ENCODE results near the gene DEUP1.
"Not testable (repeated sequence)": the region's sequence is repeated elsewhere in the genome, so short reads cannot be mapped to it uniquely, and the experiment has no call there.

Gene DEUP1

GRCh38 chr11:93411705-93412104, 81.2 kb downstream of the DEUP1 start:
- in situ Hi-C loops (cut with MboI; ENCODE audit: low pct_unique_long_range_greater_than_20kb, low sequenced_read_pairs, unreplicated experiment), result no loop called here
- TF ChIP-seq CTCF (IDR thresholded peaks at IDR 0.05; ENCODE audit: extremely low read depth, insufficient read depth, missing control alignments), result no peak
- DNase-seq (ENCODE audit: low spot score), result no peak

GRCh38 chr11:93432247-93432646, 101.7 kb downstream of the DEUP1 start:
- no peak for DNase-seq (ENCODE audit: low spot score)
- TF ChIP-seq CTCF (IDR thresholded peaks at IDR 0.05; ENCODE audit: extremely low read depth, insufficient read depth, missing control alignments), result no peak
- in situ Hi-C loops (cut with MboI; ENCODE audit: low pct_unique_long_range_greater_than_20kb, low sequenced_read_pairs, unreplicated experiment), result no loop called here

- in situ Hi-C loops (cut with MboI; ENCODE audit: low pct_unique_long_range_greater_than_20kb, low sequenced_read_pairs, unreplicated experiment); DNase-seq (ENCODE audit: low spot score): not testable (repeated sequence)
These were observed 112.7 kb downstream of the DEUP1 start for GRCh38 chr11:93443232-93443631.

GRCh38 chr11:93444617-93445073, 114.1 kb downstream of the DEUP1 start:
- DNase-seq (ENCODE audit: low spot score), result no peak
- in situ Hi-C loops (cut with MboI; ENCODE audit: low pct_unique_long_range_greater_than_20kb, low sequenced_read_pairs, unreplicated experiment), result no loop called here
- no peak for TF ChIP-seq CTCF (IDR thresholded peaks at IDR 0.05; ENCODE audit: extremely low read depth, insufficient read depth, missing control alignments)

- TF ChIP-seq CTCF (IDR thresholded peaks at IDR 0.05; ENCODE audit: extremely low read depth, insufficient read depth, missing control alignments), result no peak
- no peak for DNase-seq (ENCODE audit: low spot score)
- in situ Hi-C loops (cut with MboI; ENCODE audit: low pct_unique_long_range_greater_than_20kb, low sequenced_read_pairs, unreplicated experiment), result no loop called here
These were observed 127.7 kb downstream of the DEUP1 start for GRCh38 chr11:93458286-93458685.

GRCh38 chr11:93463666-93464065, 133.1 kb downstream of the DEUP1 start:
- DNase-seq (ENCODE audit: low spot score); in situ Hi-C loops (cut with MboI; ENCODE audit: low pct_unique_long_range_greater_than_20kb, low sequenced_read_pairs, unreplicated experiment): not testable (repeated sequence)

GRCh38 chr11:93464927-93465540, 134.5 kb downstream of the DEUP1 start:
- no peak for TF ChIP-seq CTCF (IDR thresholded peaks at IDR 0.05; ENCODE audit: extremely low read depth, insufficient read depth, missing control alignments)
- in situ Hi-C loops (cut with MboI; ENCODE audit: low pct_unique_long_range_greater_than_20kb, low sequenced_read_pairs, unreplicated experiment), result no loop called here
- DNase-seq (ENCODE audit: low spot score), result no peak

- no peak for TF ChIP-seq CTCF (IDR thresholded peaks at IDR 0.05; ENCODE audit: extremely low read depth, insufficient read depth, missing control alignments)
- DNase-seq (ENCODE audit: low spot score), result no peak
- in situ Hi-C loops (cut with MboI; ENCODE audit: low pct_unique_long_range_greater_than_20kb, low sequenced_read_pairs, unreplicated experiment), result no loop called here
These were observed 136.5 kb downstream of the DEUP1 start for GRCh38 chr11:93467054-93467453.
